Endothelial cell of umbilical vein (primary cell): Measurements from ENCODE around the gene MCUR1. TPM values are rescaled to one million over a fixed set of nuclear protein-coding genes. Genes with fewer than 3 reads are reported as not detected.

ENCODE experiments used
- BruUV-seq: library from RNA; stranded (reverse); fragments of 400-500 nt; replicated peaks from 2 replicates; lab custom pipeline; 2021; lab: Mats Ljungman, UMichigan
- CTCF ChIA-PET: fragments of 300-600, 350-600 bp; sonication (Branson Sonifier 250); formaldehyde crosslinking; loops from one replicate; lab custom pipeline; 2021; ENCODE audit warnings: antibody characterized with exemption, inconsistent platforms; lab: Charles Lee
- POLR2A ChIA-PET: fragments of 300-600, 350-600 bp; sonication (Branson Sonifier 250); formaldehyde crosslinking; loops from one replicate; lab custom pipeline; 2021; ENCODE audit warnings: antibody characterized with exemption, inconsistent platforms; lab: Charles Lee
- DNase-seq: peaks from one replicate; pipeline ENCODE4 v3.0.0-alpha.2; 2011; ENCODE audit warnings: low read depth, low spot score
- FAIRE-seq: peaks from 2 replicates; lab custom pipeline; 2011; peaks lifted over from hg19 to GRCh38; lab: Jason Lieb, UNC
- H2AFZ ChIP-seq: 2 replicates; pipeline ENCODE4 v1.6.0; 2012; ENCODE audit warnings: low read depth, low read length, control low read depth, inconsistent platforms
- H3K27ac ChIP-seq: 2 replicates; pipeline ENCODE4 v1.5.1; 2011; ENCODE audit warnings: low read depth, mild to moderate bottlenecking, control low read depth, low read length, moderate library complexity; ENCODE audit not compliant: insufficient read depth
- H3K27me3 ChIP-seq, 2 experiments: 2 replicates each; pipeline versions ENCODE4 v1.6.0 to v1.6.1; 2011; ENCODE audit warnings: low read length in 2 of 2, mixed read lengths in 1 of 2; ENCODE audit not compliant: control insufficient read depth in 2 of 2, insufficient read depth in 2 of 2
- H3K36me3 ChIP-seq, 2 experiments: 2 replicates in 1 of 2; 3 replicates in 1 of 2; pipeline ENCODE4 v1.5.1; 2011; ENCODE audit warnings: low read length in 2 of 2, mild to moderate bottlenecking in 1 of 2, moderate library complexity in 1 of 2; ENCODE audit not compliant: control insufficient read depth in 2 of 2, insufficient read depth in 2 of 2; ENCODE audit errors: extremely low read depth in 1 of 2
- H3K4me1 ChIP-seq: 3 replicates; pipeline ENCODE4 v1.5.1; 2011; ENCODE audit warnings: mild to moderate bottlenecking, low read length; ENCODE audit not compliant: control insufficient read depth, insufficient read depth; ENCODE audit errors: extremely low read depth
- H3K4me2 ChIP-seq: 2 replicates; pipeline ENCODE4 v1.6.1; 2011; ENCODE audit warnings: low read length, control low read depth, mixed read lengths; ENCODE audit not compliant: insufficient read depth
- H3K4me3 ChIP-seq, 3 experiments: fragments of 200-600 bp in 1 of 3; sonication (generic), shearing (Covaris generic) in 1 of 3; replicated peaks in 1 of 3; 2 replicates each; pipeline ENCODE4 v1.5.1; 2011 to 2016; ENCODE audit warnings: control low read depth in 3 of 3, low read length in 3 of 3, mild to moderate bottlenecking in 2 of 3, inconsistent platforms in 1 of 3, low read depth in 1 of 3, moderate library complexity in 1 of 3; ENCODE audit not compliant: insufficient read depth in 1 of 3
- H3K79me2 ChIP-seq: 2 replicates; pipeline ENCODE4 v1.6.0; 2012; ENCODE audit warnings: low read length, inconsistent platforms; ENCODE audit not compliant: control insufficient read depth, insufficient read depth
- H3K9ac ChIP-seq: replicated peaks from 2 replicates; pipeline ENCODE3; 2011; ENCODE audit warnings: low read length, control low read depth; ENCODE audit not compliant: insufficient read depth; ENCODE audit errors: extremely low read depth
- H3K9me1 ChIP-seq: replicated peaks from 3 replicates; pipeline ENCODE4 v1.6.0; 2011; ENCODE audit warnings: mild to moderate bottlenecking, low read length; ENCODE audit not compliant: control insufficient read depth, insufficient read depth; ENCODE audit errors: extremely low read depth
- H3K9me3 ChIP-seq: replicated peaks from 2 replicates; pipeline ENCODE4 v1.5.1; 2012; ENCODE audit warnings: low read length, inconsistent platforms; ENCODE audit not compliant: control insufficient read depth, insufficient read depth
- H4K20me1 ChIP-seq: replicated peaks from 2 replicates; pipeline ENCODE3; 2011; ENCODE audit warnings: mild to moderate bottlenecking, low read length; ENCODE audit not compliant: control insufficient read depth, insufficient read depth; ENCODE audit errors: extremely low read depth
- CTCF ChIP-seq, 2 donors: IDR thresholded peaks; 1 replicate in 1 of 2; 2 replicates in 1 of 2; pipeline ENCODE4 v1.5.1; 2011; ENCODE audit warnings: low read length in 2 of 2, mild to moderate bottlenecking in 2 of 2, moderate library complexity in 2 of 2, control low read depth in 1 of 2, inconsistent platforms in 1 of 2, low read depth in 1 of 2; ENCODE audit not compliant: insufficient read depth in 1 of 2; ENCODE audit errors: extremely low read depth in 1 of 2
- EZH2 ChIP-seq: IDR thresholded peaks from 2 replicates; pipeline ENCODE4 v1.6.1; 2012; ENCODE audit warnings: borderline replicate concordance, low read depth, mild to moderate bottlenecking, moderate library complexity, low read length, inconsistent platforms; ENCODE audit not compliant: severe bottlenecking
- FOS ChIP-seq: IDR thresholded peaks from 2 replicates; pipeline ENCODE4 v1.6.1; 2011; ENCODE audit warnings: mild to moderate bottlenecking, low read length, moderate library complexity, borderline replicate concordance; ENCODE audit not compliant: insufficient read depth
- GATA2 ChIP-seq: IDR thresholded peaks from 2 replicates; pipeline ENCODE4 v1.7.0; 2011; ENCODE audit warnings: low read depth, mild to moderate bottlenecking, moderate library complexity, mixed read lengths, low read length; ENCODE audit not compliant: insufficient read length, insufficient read depth
- JUN ChIP-seq: IDR thresholded peaks from 2 replicates; pipeline ENCODE4 v1.6.1; 2011; ENCODE audit warnings: borderline replicate concordance, low read depth; ENCODE audit not compliant: insufficient read length, insufficient read depth
- MAX ChIP-seq: IDR thresholded peaks from 2 replicates; pipeline ENCODE4 v1.6.1; 2011; ENCODE audit not compliant: insufficient read depth, insufficient read length
- MYC ChIP-seq: IDR thresholded peaks from one replicate; pipeline ENCODE4 v1.6.1; 2011; ENCODE audit warnings: mild to moderate bottlenecking, low read depth, low read length
- POLR2A ChIP-seq: IDR thresholded peaks from 2 replicates; pipeline ENCODE4 v1.6.1; 2012; ENCODE audit warnings: low read depth, mild to moderate bottlenecking, control low read depth, low read length
- POLR2AphosphoS5 ChIP-seq: IDR thresholded peaks from 2 replicates; pipeline ENCODE4 v1.6.1; 2012; ENCODE audit warnings: low read depth, mild to moderate bottlenecking, control low read depth, low read length, moderate library complexity; ENCODE audit not compliant: insufficient read depth
- dilution Hi-C: fragments of 300-500 bp; cut with MboI; formaldehyde crosslinking; loops from one replicate; pipeline ENCODE4 v1.15.0; 2019; ENCODE audit warnings: low sequenced_read_pairs; ENCODE audit not compliant: extremely low pct_ligation_motif_present
- intact Hi-C: fragments of 100-400 bp; cut with micrococcal nuclease; formaldehyde crosslinking; loops from one replicate; pipeline ENCODE4 v1.10.0; 2022
- polyA plus RNA-seq, 4 experiments: library from polyadenylated mRNA; depleted of rRNA in 3 of 4; stranded (reverse) in 3 of 4; unstranded in 1 of 4; fragments of >200 nt; gene quantifications; 2 replicates each; pipeline versions ENCODE4 v1.2.1 to v1.2.3, GENCODE V29; 2011 to 2012; ENCODE audit warnings: missing spikeins in 1 of 4
- total RNA-seq: library from RNA; stranded (reverse); gene quantifications from 2 replicates; pipeline ENCODE4 v1.2.3, GENCODE V29; 2021

Gene MCUR1
- total and polyA plus RNA-seq, 2 donors (not counting 3 experiments of a cell fraction or from before 2014, with no cell fraction given), result 6.2 to 21.2 TPM

DNA sequence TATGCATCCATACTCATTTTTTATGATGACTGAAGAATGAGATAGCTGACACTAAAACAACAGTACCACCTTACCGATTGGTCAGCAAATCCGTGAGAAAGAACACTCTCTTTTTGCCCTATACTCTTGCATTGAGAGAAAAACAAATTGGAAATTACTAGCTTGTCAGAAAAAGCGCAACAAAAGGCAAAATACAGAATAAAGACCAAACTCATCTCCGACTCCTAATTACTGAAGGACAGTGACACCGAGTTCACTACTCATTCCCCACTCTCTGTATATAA lies 2.1 kb downstream of the MCUR1 start:
- no peak overlapping the region for H3K4me3 ChIP-seq
- FAIRE-seq, result no peak
- peaks cover 10% of the 10 kb centered on the region for H3K4me1 ChIP-seq
- no peaks in the 10 kb centered on the region for H3K27me3 ChIP-seq
- no peak for TF ChIP-seq FOS
- no peak for TF ChIP-seq GATA2
- no peak for TF ChIP-seq CTCF (IDR thresholded peaks at IDR 0.05; ENCODE audit: extremely low read depth in 1 of 2, insufficient read depth in 1 of 2, low read depth in 1 of 2, low read length in 2 of 2)
- TF ChIP-seq POLR2A, result no peak
- TF ChIP-seq MAX, result no peak
- TF ChIP-seq EZH2, result no peak
- no peak for TF ChIP-seq POLR2AphosphoS5
- no peak for TF ChIP-seq MYC
- no peak for TF ChIP-seq JUN
- POLR2A ChIA-PET, result no interaction called here
- intact Hi-C loops (loop anchor here (5.0 kb wide), 2 partner anchors 110 to 305 kb away; partner anchors contain the start of genes CD83 and RNF182), dilution Hi-C loops (no loop called here)
- CTCF ChIA-PET, result no interaction called here
- DNase-seq, result no peak
- TSS peak; percentile 19 for BruUV-seq
- no peak overlapping the region for H3K27ac ChIP-seq
- H3K36me3 ChIP-seq, result no peaks in the 10 kb centered on the region
- no peak overlapping the region for H3K4me2 ChIP-seq
- H4K20me1 ChIP-seq, result no peaks in the 10 kb centered on the region
- no peak overlapping the region for H3K9ac ChIP-seq
- no peak overlapping the region for H2AFZ ChIP-seq
- H3K9me1 ChIP-seq, result no peaks in the 10 kb centered on the region
- H3K79me2 ChIP-seq, result peaks cover 18% of the 10 kb centered on the region
- H3K9me3 ChIP-seq, result no peaks in the 10 kb centered on the region
